Ishikawa (cell line): ENCODE results near the gene CREBL2.

Source experiments
- CEBPB ChIP-seq: IDR thresholded peaks from 2 replicates; pipeline ENCODE4 v1.6.1; 2012
- CREB1 ChIP-seq: IDR thresholded peaks from 2 replicates; pipeline ENCODE4 v1.6.1; 2012; ENCODE audit warnings: low read depth
- EGR1 ChIP-seq: IDR thresholded peaks from 2 replicates; pipeline ENCODE4 v1.6.1; 2012
- EP300 ChIP-seq: IDR thresholded peaks from 2 replicates; pipeline ENCODE4 v1.6.1; 2012; ENCODE audit warnings: borderline replicate concordance
- FOXM1 ChIP-seq: IDR thresholded peaks from 2 replicates; pipeline ENCODE4 v1.6.1; 2012; ENCODE audit warnings: low read depth, borderline replicate concordance
- NFIC ChIP-seq: IDR thresholded peaks from 2 replicates; pipeline ENCODE4 v1.6.1; 2012
- RAD21 ChIP-seq: IDR thresholded peaks from 2 replicates; pipeline ENCODE4 v1.6.1; 2012; ENCODE audit warnings: low read depth
- TAF1 ChIP-seq: IDR thresholded peaks from 2 replicates; pipeline ENCODE4 v1.6.1; 2012; ENCODE audit warnings: low read depth, mild to moderate bottlenecking
- TCF12 ChIP-seq: IDR thresholded peaks from 2 replicates; pipeline ENCODE4 v1.6.1; 2012; ENCODE audit warnings: low read depth
- TEAD4 ChIP-seq: IDR thresholded peaks from 2 replicates; pipeline ENCODE4 v1.6.1; 2012
- YY1 ChIP-seq: IDR thresholded peaks from 2 replicates; pipeline ENCODE4 v1.6.1; 2012; ENCODE audit warnings: low read depth
- ZBTB7A ChIP-seq: IDR thresholded peaks from 2 replicates; pipeline ENCODE4 v1.6.1; 2012; ENCODE audit warnings: low read depth
- TF ChIP-seq, protein P1 (sequence below): IDR thresholded peaks from 2 replicates; pipeline ENCODE4 v1.6.1; 2012
- TF ChIP-seq, protein P2 (sequence below): IDR thresholded peaks from 2 replicates; pipeline ENCODE4 v1.6.1; 2012
- TF ChIP-seq, protein P3 (sequence below): IDR thresholded peaks from 2 replicates; pipeline ENCODE4 v1.6.1; 2012; ENCODE audit warnings: low read depth, mild to moderate bottlenecking

The CREBL2 gene

GRCh38 chr12:12681061-12681765, 69.5 kb downstream of the CREBL2 start:
- TF ChIP-seq, protein P1, sequence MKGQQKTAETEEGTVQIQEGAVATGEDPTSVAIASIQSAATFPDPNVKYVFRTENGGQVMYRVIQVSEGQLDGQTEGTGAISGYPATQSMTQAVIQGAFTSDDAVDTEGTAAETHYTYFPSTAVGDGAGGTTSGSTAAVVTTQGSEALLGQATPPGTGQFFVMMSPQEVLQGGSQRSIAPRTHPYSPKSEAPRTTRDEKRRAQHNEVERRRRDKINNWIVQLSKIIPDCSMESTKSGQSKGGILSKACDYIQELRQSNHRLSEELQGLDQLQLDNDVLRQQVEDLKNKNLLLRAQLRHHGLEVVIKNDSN = no peak
- no peak for TF ChIP-seq NFIC
- no peak for TF ChIP-seq FOXM1
- TF ChIP-seq, protein P2, sequence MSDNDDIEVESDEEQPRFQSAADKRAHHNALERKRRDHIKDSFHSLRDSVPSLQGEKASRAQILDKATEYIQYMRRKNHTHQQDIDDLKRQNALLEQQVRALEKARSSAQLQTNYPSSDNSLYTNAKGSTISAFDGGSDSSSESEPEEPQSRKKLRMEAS = no peak
- no peak for TF ChIP-seq CREB1
- no peak for TF ChIP-seq TAF1
- TF ChIP-seq RAD21 = no peak

- TF ChIP-seq, protein P2 = no peak
- TF ChIP-seq TCF12 (no peak), EP300 (no peak)
Measured at GRCh38 chr12:12682284-12682683, 70.6 kb downstream of the CREBL2 start.

- TF ChIP-seq CREB1 (no peak), CEBPB (no peak), EGR1 (no peak), TEAD4 (no peak), NFIC (no peak), ZBTB7A (no peak), TCF12 (no peak), EP300 (no peak), FOXM1 (no peak)
- TF ChIP-seq, protein P1 = no peak
- TF ChIP-seq, protein P2 = no peak
- TF ChIP-seq, protein P3, sequence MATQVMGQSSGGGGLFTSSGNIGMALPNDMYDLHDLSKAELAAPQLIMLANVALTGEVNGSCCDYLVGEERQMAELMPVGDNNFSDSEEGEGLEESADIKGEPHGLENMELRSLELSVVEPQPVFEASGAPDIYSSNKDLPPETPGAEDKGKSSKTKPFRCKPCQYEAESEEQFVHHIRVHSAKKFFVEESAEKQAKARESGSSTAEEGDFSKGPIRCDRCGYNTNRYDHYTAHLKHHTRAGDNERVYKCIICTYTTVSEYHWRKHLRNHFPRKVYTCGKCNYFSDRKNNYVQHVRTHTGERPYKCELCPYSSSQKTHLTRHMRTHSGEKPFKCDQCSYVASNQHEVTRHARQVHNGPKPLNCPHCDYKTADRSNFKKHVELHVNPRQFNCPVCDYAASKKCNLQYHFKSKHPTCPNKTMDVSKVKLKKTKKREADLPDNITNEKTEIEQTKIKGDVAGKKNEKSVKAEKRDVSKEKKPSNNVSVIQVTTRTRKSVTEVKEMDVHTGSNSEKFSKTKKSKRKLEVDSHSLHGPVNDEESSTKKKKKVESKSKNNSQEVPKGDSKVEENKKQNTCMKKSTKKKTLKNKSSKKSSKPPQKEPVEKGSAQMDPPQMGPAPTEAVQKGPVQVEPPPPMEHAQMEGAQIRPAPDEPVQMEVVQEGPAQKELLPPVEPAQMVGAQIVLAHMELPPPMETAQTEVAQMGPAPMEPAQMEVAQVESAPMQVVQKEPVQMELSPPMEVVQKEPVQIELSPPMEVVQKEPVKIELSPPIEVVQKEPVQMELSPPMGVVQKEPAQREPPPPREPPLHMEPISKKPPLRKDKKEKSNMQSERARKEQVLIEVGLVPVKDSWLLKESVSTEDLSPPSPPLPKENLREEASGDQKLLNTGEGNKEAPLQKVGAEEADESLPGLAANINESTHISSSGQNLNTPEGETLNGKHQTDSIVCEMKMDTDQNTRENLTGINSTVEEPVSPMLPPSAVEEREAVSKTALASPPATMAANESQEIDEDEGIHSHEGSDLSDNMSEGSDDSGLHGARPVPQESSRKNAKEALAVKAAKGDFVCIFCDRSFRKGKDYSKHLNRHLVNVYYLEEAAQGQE = no peak
Measured at GRCh38 chr12:12683136-12683697, 71.5 kb downstream of the CREBL2 start.

- TF ChIP-seq, protein P3 = no peak
- no peak for TF ChIP-seq TEAD4
- TF ChIP-seq EP300 = no peak
- TF ChIP-seq ZBTB7A = no peak
- TF ChIP-seq FOXM1 = no peak
- no peak for TF ChIP-seq CEBPB
- TF ChIP-seq, protein P2 = no peak
- no peak for TF ChIP-seq TAF1
- no peak for TF ChIP-seq YY1
- no peak for TF ChIP-seq TCF12
- TF ChIP-seq, protein P1 = no peak
- TF ChIP-seq RAD21 = no peak
- no peak for TF ChIP-seq NFIC
- TF ChIP-seq EGR1 = no peak
- TF ChIP-seq CREB1 = no peak
Measured at GRCh38 chr12:12683725-12684124, 72.0 kb downstream of the CREBL2 start.
